ENCODE data around the gene EML2.

EML2 gene

DNA sequence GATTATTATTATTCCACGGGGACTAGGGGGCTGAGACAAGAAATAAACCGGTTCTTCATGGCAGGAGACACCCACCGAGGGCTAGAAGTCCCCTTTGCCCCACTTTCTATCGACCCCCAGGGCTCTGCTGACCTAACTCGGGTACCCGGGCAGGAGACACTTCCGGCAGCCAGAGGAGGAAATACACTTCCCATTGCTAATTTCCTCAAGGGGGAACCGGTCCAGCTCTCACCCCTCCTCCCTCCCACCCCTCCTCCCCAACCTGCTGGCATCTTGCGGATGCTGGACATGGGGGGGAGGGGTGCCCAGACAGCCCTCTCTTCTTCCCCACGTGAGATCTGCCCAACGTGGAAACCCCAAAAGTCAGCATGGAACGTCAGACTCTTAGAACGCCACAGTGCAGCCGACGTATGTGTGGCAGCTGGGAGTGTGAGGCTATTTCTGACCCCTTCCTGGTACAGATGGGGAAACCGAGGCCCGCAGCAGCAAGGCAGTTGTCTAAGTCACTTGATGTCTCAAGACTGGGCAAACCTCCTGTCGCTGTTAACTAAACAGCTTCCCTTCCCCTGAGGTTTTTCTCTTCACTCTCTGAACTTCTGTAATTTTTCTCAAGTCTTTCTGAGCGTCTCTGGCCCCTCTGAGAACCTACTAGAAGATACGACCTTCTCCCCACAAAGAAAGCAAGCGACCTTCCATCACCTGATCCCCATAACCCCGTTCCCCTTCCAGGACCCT is 40.8 kb downstream of the EML2 start:
- ChIA-PET POLR2A (no interaction called here), CTCF (interaction anchor here (0.6 to 1.6 kb wide), 6 partner anchors 8 to 226 kb away, joined by 3 to 5 read pairs (median 4); partner anchors contain the start of gene SIX5)
- H3K4me3 ChIP-seq (ENCODE audit: low read depth, low read length) = no peak overlapping the region
- H3K27ac ChIP-seq (ENCODE audit: extremely low read depth, low read depth, low read length) = no peak overlapping the region
- no peaks in the 10 kb centered on the region for H3K9me3 ChIP-seq (ENCODE audit: control insufficient read depth, insufficient read depth, low read depth, low read length)
- TF ChIP-seq YY1 (tag by site-specific recombination; IDR thresholded peaks at IDR 0.05) (no peak), HOXA7 (CRISPR knock-in tag; IDR thresholded peaks at IDR 0.05; ENCODE audit: borderline replicate concordance) (no peak), ZNF510 (tag by site-specific recombination; IDR thresholded peaks at IDR 0.05; ENCODE audit: insufficient replicate concordance) (no peak), ZNF138 (tag by site-specific recombination; IDR thresholded peaks at IDR 0.05; ENCODE audit: borderline replicate concordance) (no peak), ZNF521 (tag by site-specific recombination; IDR thresholded peaks at IDR 0.05) (no peak), ZNF830 (tag by site-specific recombination; IDR thresholded peaks at IDR 0.05; ENCODE audit: low read depth) (no peak)
- TF ChIP-seq, protein P1, sequence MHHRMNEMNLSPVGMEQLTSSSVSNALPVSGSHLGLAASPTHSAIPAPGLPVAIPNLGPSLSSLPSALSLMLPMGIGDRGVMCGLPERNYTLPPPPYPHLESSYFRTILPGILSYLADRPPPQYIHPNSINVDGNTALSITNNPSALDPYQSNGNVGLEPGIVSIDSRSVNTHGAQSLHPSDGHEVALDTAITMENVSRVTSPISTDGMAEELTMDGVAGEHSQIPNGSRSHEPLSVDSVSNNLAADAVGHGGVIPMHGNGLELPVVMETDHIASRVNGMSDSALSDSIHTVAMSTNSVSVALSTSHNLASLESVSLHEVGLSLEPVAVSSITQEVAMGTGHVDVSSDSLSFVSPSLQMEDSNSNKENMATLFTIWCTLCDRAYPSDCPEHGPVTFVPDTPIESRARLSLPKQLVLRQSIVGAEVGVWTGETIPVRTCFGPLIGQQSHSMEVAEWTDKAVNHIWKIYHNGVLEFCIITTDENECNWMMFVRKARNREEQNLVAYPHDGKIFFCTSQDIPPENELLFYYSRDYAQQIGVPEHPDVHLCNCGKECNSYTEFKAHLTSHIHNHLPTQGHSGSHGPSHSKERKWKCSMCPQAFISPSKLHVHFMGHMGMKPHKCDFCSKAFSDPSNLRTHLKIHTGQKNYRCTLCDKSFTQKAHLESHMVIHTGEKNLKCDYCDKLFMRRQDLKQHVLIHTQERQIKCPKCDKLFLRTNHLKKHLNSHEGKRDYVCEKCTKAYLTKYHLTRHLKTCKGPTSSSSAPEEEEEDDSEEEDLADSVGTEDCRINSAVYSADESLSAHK (tag by site-specific recombination; IDR thresholded peaks at IDR 0.05) = no peak
- TF ChIP-seq, protein P2, sequence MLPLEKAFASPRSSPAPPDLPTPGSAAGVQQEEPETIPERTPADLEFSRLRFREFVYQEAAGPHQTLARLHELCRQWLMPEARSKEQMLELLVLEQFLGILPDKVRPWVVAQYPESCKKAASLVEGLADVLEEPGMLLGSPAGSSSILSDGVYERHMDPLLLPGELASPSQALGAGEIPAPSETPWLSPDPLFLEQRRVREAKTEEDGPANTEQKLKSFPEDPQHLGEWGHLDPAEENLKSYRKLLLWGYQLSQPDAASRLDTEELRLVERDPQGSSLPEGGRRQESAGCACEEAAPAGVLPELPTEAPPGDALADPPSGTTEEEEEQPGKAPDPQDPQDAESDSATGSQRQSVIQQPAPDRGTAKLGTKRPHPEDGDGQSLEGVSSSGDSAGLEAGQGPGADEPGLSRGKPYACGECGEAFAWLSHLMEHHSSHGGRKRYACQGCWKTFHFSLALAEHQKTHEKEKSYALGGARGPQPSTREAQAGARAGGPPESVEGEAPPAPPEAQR (tag by site-specific recombination; IDR thresholded peaks at IDR 0.05) = no peak
- TF ChIP-seq, protein P3, sequence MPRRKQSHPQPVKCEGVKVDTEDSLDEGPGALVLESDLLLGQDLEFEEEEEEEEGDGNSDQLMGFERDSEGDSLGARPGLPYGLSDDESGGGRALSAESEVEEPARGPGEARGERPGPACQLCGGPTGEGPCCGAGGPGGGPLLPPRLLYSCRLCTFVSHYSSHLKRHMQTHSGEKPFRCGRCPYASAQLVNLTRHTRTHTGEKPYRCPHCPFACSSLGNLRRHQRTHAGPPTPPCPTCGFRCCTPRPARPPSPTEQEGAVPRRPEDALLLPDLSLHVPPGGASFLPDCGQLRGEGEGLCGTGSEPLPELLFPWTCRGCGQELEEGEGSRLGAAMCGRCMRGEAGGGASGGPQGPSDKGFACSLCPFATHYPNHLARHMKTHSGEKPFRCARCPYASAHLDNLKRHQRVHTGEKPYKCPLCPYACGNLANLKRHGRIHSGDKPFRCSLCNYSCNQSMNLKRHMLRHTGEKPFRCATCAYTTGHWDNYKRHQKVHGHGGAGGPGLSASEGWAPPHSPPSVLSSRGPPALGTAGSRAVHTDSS (tag by site-specific recombination; IDR thresholded peaks at IDR 0.05) = no peak
- H3K36me3 ChIP-seq (ENCODE audit: control insufficient read depth in 2 of 2, insufficient read depth in 1 of 2, low read length in 2 of 2) = no peaks in the 10 kb centered on the region
- no peaks in the 10 kb centered on the region for H3K4me1 ChIP-seq (ENCODE audit: control insufficient read depth, insufficient read depth, low read length)

DNA sequence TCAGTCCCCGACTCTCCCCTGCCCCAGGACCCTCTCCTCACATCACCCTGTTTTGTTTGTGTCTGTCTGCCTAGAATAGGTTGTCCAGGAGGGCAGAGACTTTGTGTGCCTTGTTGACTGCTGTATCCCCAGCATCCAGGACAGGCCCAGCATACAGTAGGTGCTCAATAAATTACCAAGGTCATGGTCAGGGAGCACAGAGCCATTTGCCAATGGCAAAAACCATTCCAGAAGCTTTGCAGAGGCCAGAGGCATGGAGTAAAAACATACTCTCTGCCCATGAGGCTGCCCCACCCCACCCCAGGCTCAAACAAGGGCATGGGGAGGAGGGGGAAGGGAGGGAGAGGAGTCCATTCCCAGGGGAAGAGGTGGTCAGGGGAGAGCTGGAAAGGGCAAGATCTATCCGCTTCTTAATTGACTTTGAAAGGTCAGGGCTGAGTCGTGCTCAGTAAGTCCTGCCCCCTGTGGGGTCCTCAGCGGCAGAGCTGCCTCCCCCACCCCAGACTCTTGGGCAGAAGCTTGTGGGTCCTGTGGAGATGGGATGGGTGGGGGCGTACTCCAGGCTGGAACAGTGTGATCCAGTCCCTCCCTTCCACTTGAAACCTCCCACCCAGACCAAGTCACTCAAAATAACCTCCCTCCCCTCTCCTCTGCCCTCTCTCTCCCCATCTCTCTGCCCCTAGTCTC is 41.6 kb downstream of the EML2 start:
- H3K4me1 ChIP-seq (ENCODE audit: control insufficient read depth, insufficient read depth, low read length) = no peaks in the 10 kb centered on the region
- no peaks in the 10 kb centered on the region for H3K36me3 ChIP-seq (ENCODE audit: control insufficient read depth in 2 of 2, insufficient read depth in 1 of 2, low read length in 2 of 2)
- POLR2A ChIA-PET = interaction anchor here (0.6 kb wide), 2 partner anchors 54 to 87 kb away, joined by 4 to 5 read pairs; no protein-coding TSS in a partner anchor
- no peaks in the 10 kb centered on the region for H3K9me3 ChIP-seq (ENCODE audit: control insufficient read depth, insufficient read depth, low read depth, low read length)
- CTCF ChIA-PET = interaction anchor here (0.6 to 5.3 kb wide), 7 partner anchors 9 to 83 kb away, joined by 3 to 35 read pairs (median 3); no protein-coding TSS in a partner anchor
- H3K4me3 ChIP-seq (ENCODE audit: low read depth, low read length) = no peak overlapping the region
- no peak overlapping the region for H3K27ac ChIP-seq (ENCODE audit: extremely low read depth, low read depth, low read length)
- TF ChIP-seq, protein P4, sequence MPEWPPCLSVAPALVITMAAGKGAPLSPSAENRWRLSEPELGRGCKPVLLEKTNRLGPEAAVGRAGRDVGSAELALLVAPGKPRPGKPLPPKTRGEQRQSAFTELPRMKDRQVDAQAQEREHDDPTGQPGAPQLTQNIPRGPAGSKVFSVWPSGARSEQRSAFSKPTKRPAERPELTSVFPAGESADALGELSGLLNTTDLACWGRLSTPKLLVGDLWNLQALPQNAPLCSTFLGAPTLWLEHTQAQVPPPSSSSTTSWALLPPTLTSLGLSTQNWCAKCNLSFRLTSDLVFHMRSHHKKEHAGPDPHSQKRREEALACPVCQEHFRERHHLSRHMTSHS (tag by site-specific recombination; IDR thresholded peaks at IDR 0.05) = no peak
- TF ChIP-seq, protein P5, sequence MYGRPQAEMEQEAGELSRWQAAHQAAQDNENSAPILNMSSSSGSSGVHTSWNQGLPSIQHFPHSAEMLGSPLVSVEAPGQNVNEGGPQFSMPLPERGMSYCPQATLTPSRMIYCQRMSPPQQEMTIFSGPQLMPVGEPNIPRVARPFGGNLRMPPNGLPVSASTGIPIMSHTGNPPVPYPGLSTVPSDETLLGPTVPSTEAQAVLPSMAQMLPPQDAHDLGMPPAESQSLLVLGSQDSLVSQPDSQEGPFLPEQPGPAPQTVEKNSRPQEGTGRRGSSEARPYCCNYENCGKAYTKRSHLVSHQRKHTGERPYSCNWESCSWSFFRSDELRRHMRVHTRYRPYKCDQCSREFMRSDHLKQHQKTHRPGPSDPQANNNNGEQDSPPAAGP (tag by site-specific recombination; IDR thresholded peaks at IDR 0.05) = peak; percentile 63; the same call in 1 of the 2 replicates
- TF ChIP-seq ZNF335 (tag by site-specific recombination; conservative IDR thresholded peaks at IDR 0.05) (peak; percentile 20; the same call in 1 of the 2 replicates), ZNF768 (tag by site-specific recombination; IDR thresholded peaks at IDR 0.05) (no peak), KLF1 (tag by site-specific recombination; IDR thresholded peaks at IDR 0.05) (peak; percentile 75; the same call in 1 of the 2 replicates), ZNF114 (tag by site-specific recombination; IDR thresholded peaks at IDR 0.05) (no peak), ZNF621 (tag by site-specific recombination; IDR thresholded peaks at IDR 0.05) (no peak), ZNF660 (tag by site-specific recombination; IDR thresholded peaks at IDR 0.05) (no peak), ZNF426 (tag by site-specific recombination; IDR thresholded peaks at IDR 0.05) (no peak), PRDM10 (tag by site-specific recombination; IDR thresholded peaks at IDR 0.05) (peak; percentile 85)
